ENCODE data around the gene GSTK1.

GSTK1 gene

DNA sequence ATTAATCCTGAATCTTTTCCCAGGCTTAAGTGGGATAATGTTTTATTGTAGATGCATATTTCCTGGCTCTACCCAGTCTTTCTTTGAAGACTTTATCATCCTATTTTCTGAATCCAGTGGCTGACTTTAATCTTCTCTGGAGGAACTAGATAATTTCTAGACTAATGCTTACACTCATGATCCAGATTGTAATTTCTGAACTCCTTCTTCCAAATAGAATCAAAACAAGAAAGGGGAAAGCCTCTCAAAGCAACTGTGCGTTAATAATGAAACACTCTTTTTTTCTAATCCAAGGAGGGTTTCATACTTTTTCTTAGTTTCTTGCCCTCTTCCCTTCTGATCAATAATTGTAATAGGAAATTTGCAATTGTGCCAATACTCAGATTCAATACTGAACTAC, 8.0 kb downstream of the GSTK1 start:
- no peak for ATAC-seq
- no peak for TF ChIP-seq ZNF8 (CRISPR knock-in tag; IDR thresholded peaks at IDR 0.05)
- no peak for TF ChIP-seq OSR1 (CRISPR knock-in tag; IDR thresholded peaks at IDR 0.05)
- TF ChIP-seq, protein P1, sequence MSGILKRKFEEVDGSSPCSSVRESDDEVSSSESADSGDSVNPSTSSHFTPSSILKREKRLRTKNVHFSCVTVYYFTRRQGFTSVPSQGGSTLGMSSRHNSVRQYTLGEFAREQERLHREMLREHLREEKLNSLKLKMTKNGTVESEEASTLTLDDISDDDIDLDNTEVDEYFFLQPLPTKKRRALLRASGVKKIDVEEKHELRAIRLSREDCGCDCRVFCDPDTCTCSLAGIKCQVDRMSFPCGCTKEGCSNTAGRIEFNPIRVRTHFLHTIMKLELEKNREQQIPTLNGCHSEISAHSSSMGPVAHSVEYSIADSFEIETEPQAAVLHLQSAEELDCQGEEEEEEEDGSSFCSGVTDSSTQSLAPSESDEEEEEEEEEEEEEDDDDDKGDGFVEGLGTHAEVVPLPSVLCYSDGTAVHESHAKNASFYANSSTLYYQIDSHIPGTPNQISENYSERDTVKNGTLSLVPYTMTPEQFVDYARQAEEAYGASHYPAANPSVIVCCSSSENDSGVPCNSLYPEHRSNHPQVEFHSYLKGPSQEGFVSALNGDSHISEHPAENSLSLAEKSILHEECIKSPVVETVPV (CRISPR knock-in tag; IDR thresholded peaks at IDR 0.05) = no peak
- no peak for TF ChIP-seq ESRRG (CRISPR knock-in tag; IDR thresholded peaks at IDR 0.05)
- TF ChIP-seq RARB (CRISPR knock-in tag; IDR thresholded peaks at IDR 0.05) = no peak
- TF ChIP-seq SNAI2 (CRISPR knock-in tag; IDR thresholded peaks at IDR 0.05) = no peak

DNA sequence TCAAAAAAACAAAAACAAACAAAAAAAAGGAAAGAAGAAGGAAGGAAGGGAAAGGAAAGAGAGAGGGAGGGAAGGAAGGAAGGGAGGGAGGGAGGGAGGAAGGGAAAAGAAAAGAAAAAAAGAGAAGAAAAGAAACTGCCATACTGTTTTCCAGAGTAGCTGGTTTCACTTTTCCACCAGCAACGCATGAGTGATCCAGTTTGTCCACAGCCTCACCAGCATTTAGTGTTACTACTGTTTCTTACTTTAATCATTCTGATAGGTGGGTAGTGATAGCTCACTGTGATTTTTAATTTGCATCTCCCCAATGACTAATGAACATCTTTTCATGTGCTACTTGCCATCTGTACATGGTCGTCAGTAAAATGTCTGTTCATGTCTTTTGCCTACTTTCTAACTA, 9.6 kb downstream of the GSTK1 start:
- no peak for ATAC-seq
- TF ChIP-seq PPARA (CRISPR knock-in tag; IDR thresholded peaks at IDR 0.05; ENCODE audit: borderline replicate concordance) (no peak), SNAI2 (CRISPR knock-in tag; IDR thresholded peaks at IDR 0.05) (no peak), ESRRG (CRISPR knock-in tag; IDR thresholded peaks at IDR 0.05) (no peak), ZNF8 (CRISPR knock-in tag; IDR thresholded peaks at IDR 0.05) (no peak)
- TF ChIP-seq, protein P2, sequence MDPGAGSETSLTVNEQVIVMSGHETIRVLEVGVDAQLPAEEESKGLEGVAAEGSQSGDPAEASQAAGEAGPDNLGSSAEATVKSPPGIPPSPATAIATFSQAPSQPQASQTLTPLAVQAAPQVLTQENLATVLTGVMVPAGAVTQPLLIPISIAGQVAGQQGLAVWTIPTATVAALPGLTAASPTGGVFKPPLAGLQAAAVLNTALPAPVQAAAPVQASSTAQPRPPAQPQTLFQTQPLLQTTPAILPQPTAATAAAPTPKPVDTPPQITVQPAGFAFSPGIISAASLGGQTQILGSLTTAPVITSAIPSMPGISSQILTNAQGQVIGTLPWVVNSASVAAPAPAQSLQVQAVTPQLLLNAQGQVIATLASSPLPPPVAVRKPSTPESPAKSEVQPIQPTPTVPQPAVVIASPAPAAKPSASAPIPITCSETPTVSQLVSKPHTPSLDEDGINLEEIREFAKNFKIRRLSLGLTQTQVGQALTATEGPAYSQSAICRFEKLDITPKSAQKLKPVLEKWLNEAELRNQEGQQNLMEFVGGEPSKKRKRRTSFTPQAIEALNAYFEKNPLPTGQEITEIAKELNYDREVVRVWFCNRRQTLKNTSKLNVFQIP (CRISPR knock-in tag; IDR thresholded peaks at IDR 0.05; ENCODE audit: borderline replicate concordance, low read depth) = no peak

DNA sequence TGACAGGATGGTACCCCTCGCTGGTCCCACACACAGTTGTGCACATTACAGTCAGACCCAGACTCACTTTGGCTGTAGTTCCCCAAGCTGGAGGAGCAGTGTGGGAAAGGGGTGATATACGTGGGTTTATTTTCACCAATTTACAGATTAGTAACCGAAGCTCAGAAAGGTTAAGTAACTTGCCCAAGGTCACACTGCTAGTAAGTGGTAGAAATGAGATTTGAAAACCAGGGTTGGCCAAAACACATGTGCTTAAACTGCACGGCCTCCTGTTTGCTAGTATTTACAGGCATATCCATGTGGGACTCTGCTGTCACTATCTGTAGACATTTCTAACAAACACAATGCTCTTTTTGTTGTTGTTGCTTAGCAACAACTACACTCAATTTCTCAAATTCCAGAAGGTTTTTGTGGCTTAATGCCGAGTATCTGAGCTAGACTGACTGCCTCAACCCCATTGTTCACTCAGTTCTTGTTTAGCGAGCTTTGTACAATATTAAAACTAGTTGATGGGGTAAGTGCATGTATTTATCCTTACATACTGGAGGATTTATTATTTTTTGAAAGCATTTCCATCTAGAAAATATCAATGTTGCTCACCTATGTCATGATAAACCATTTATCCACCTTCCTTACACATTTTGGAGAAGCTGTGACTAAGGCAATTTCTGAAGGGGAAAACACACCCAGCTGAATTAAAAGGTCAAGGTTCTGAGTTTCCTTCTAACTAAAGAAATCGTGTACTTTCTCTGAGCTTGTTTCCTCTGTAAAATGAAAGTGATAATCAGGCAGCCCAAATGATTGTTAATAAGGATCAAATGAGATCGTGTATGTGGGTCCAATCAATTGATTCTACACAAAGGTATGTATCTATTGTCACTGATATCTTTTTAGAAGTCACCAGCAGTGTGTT, 16.2 kb downstream of the GSTK1 start:
- ATAC-seq = peak; percentile 93
- TF ChIP-seq, protein P3, sequence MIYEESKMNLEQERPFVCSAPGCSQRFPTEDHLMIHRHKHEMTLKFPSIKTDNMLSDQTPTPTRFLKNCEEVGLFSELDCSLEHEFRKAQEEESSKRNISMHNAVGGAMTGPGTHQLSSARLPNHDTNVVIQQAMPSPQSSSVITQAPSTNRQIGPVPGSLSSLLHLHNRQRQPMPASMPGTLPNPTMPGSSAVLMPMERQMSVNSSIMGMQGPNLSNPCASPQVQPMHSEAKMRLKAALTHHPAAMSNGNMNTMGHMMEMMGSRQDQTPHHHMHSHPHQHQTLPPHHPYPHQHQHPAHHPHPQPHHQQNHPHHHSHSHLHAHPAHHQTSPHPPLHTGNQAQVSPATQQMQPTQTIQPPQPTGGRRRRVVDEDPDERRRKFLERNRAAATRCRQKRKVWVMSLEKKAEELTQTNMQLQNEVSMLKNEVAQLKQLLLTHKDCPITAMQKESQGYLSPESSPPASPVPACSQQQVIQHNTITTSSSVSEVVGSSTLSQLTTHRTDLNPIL (CRISPR knock-in tag; IDR thresholded peaks at IDR 0.05; ENCODE audit: low read depth) = no peak
- TF ChIP-seq, protein P4, sequence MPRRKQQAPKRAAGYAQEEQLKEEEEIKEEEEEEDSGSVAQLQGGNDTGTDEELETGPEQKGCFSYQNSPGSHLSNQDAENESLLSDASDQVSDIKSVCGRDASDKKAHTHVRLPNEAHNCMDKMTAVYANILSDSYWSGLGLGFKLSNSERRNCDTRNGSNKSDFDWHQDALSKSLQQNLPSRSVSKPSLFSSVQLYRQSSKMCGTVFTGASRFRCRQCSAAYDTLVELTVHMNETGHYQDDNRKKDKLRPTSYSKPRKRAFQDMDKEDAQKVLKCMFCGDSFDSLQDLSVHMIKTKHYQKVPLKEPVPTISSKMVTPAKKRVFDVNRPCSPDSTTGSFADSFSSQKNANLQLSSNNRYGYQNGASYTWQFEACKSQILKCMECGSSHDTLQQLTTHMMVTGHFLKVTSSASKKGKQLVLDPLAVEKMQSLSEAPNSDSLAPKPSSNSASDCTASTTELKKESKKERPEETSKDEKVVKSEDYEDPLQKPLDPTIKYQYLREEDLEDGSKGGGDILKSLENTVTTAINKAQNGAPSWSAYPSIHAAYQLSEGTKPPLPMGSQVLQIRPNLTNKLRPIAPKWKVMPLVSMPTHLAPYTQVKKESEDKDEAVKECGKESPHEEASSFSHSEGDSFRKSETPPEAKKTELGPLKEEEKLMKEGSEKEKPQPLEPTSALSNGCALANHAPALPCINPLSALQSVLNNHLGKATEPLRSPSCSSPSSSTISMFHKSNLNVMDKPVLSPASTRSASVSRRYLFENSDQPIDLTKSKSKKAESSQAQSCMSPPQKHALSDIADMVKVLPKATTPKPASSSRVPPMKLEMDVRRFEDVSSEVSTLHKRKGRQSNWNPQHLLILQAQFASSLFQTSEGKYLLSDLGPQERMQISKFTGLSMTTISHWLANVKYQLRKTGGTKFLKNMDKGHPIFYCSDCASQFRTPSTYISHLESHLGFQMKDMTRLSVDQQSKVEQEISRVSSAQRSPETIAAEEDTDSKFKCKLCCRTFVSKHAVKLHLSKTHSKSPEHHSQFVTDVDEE (CRISPR knock-in tag; IDR thresholded peaks at IDR 0.05) = no peak
- TF ChIP-seq, protein P5, sequence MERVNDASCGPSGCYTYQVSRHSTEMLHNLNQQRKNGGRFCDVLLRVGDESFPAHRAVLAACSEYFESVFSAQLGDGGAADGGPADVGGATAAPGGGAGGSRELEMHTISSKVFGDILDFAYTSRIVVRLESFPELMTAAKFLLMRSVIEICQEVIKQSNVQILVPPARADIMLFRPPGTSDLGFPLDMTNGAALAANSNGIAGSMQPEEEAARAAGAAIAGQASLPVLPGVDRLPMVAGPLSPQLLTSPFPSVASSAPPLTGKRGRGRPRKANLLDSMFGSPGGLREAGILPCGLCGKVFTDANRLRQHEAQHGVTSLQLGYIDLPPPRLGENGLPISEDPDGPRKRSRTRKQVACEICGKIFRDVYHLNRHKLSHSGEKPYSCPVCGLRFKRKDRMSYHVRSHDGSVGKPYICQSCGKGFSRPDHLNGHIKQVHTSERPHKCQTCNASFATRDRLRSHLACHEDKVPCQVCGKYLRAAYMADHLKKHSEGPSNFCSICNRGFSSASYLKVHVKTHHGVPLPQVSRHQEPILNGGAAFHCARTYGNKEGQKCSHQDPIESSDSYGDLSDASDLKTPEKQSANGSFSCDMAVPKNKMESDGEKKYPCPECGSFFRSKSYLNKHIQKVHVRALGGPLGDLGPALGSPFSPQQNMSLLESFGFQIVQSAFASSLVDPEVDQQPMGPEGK (CRISPR knock-in tag; IDR thresholded peaks at IDR 0.05; ENCODE audit: borderline replicate concordance) = no peak
- TF ChIP-seq ARNTL (CRISPR knock-in tag; IDR thresholded peaks at IDR 0.05; ENCODE audit: borderline replicate concordance, low read depth) (no peak), BACH2 (CRISPR knock-in tag; IDR thresholded peaks at IDR 0.05; ENCODE audit: borderline replicate concordance) (no peak), PPARA (CRISPR knock-in tag; IDR thresholded peaks at IDR 0.05; ENCODE audit: borderline replicate concordance) (no peak)

DNA sequence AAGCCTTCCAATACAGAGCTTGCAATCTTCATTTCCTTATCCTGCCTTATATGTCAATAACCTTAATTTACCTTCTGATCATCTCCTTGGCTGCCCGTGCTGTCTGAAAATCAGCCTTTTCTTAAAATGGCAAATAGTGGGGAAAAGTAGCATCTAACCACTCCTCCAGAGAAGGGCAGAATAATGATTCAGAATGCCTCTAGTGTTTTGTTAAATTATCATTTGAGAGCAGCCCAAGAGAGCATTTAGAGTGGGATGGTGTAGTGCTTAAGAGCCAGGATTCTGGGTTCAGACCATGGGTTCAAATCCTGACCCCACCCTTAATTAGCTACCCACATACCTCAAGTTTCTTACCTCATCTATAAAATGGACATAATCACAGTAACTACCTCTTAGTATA, 16.9 kb downstream of the GSTK1 start:
- ATAC-seq = peak; percentile 28; the same call in 2 of the 3 replicates
- TF ChIP-seq ISL1 (CRISPR knock-in tag; IDR thresholded peaks at IDR 0.05) (no peak), PPARA (CRISPR knock-in tag; IDR thresholded peaks at IDR 0.05; ENCODE audit: borderline replicate concordance) (no peak), ZFP30 (CRISPR knock-in tag; IDR thresholded peaks at IDR 0.05) (no peak), ZC3H10 (CRISPR knock-in tag; IDR thresholded peaks at IDR 0.05) (no peak), ESRRG (CRISPR knock-in tag; IDR thresholded peaks at IDR 0.05) (no peak), ZNF565 (CRISPR knock-in tag; conservative IDR thresholded peaks at IDR 0.05; ENCODE audit: low read depth) (no peak), TOX (CRISPR knock-in tag; IDR thresholded peaks at IDR 0.05; ENCODE audit: borderline replicate concordance) (no peak), RARB (CRISPR knock-in tag; IDR thresholded peaks at IDR 0.05) (no peak), BACH2 (CRISPR knock-in tag; IDR thresholded peaks at IDR 0.05; ENCODE audit: borderline replicate concordance) (no peak)
- TF ChIP-seq, protein P3 (CRISPR knock-in tag; IDR thresholded peaks at IDR 0.05; ENCODE audit: low read depth) = no peak
- TF ChIP-seq, protein P1 (CRISPR knock-in tag; IDR thresholded peaks at IDR 0.05) = no peak
- TF ChIP-seq, protein P5 (CRISPR knock-in tag; IDR thresholded peaks at IDR 0.05; ENCODE audit: borderline replicate concordance) = no peak
